Right lobe of liver (tissue), 6 donors: ENCODE results near the gene RNF217. TPM values are rescaled to one million over a fixed set of nuclear protein-coding genes. Genes with fewer than 3 reads are reported as not detected.

Experiments
- ATAC-seq, 4 donors: fragments of 200-7000 bp; cut with Tn5 transposase; one replicate each; pipeline ENCODE4 v1.9.1; 2020; ENCODE audit warnings: mild to moderate bottlenecking in 4 of 4, moderate library complexity in 4 of 4
- DNase-seq, 3 donors: peaks; one replicate each; pipeline ENCODE4 v3.0.0-alpha.2; 2020
- H3K27ac ChIP-seq, 3 donors: fragments of 200-600 bp; one replicate each; pipeline ENCODE4 v1.8.0; 2022
- H3K27me3 ChIP-seq, 2 donors: fragments of 200-600 bp; one replicate each; pipeline ENCODE4 v1.8.0; 2022
- H3K36me3 ChIP-seq, 4 donors: fragments of 200-600 bp; sonication (generic) in 1 of 4; one replicate each; pipeline versions ENCODE4 v1.5.1 to v1.8.0; 2017 to 2022; ENCODE audit warnings: control low read depth in 1 of 4
- H3K4me1 ChIP-seq, 4 donors: fragments of 200-600 bp; sonication (generic) in 1 of 4; one replicate each; pipeline versions ENCODE4 v1.5.1 to v1.8.0; 2017 to 2022; ENCODE audit warnings: control low read depth in 1 of 4
- H3K4me3 ChIP-seq, 3 donors: fragments of 200-600 bp; one replicate each; pipeline ENCODE4 v1.8.0; 2022
- H3K9me3 ChIP-seq, 4 donors: fragments of 200-600 bp; sonication (generic) in 1 of 4; one replicate each; pipeline versions ENCODE4 v1.5.1 to v1.8.0; 2017 to 2022; ENCODE audit warnings: control low read depth in 1 of 4
- POLR2A ChIP-seq: fragments of 450-650 bp; IDR thresholded peaks from one replicate; pipeline ENCODE4 v1.6.1; 2017; ENCODE audit warnings: antibody characterized with exemption, mild to moderate bottlenecking
- WGBS: methylation state at CpG from one replicate; pipeline ENCODE4 v1.1.6; 2018; ENCODE audit warnings: low coverage, low lambda C conversion rate; ENCODE audit not compliant: insufficient coverage; ENCODE audit errors: missing lambda C conversion rate; 5-methylcytosine and 5-hydroxymethylcytosine counted together
- intact Hi-C, 2 donors: fragments of 100-400 bp; cut with DNase I; formaldehyde crosslinking; loops; one replicate each; pipeline versions ENCODE4 v1.11.2 to v1.14.1; 2022
- total RNA-seq, 6 experiments: library from RNA; depleted of rRNA in 2 of 6; stranded (reverse); fragments of >200 nt in 2 of 6; fragmentation: NEBNext Ultra II Directional in 3 of 6; extraction: Animal tissue kit (Norgen Biotek cat#: 25700) in 3 of 6; gene quantifications; one replicate each; pipeline versions ENCODE4 v1.1.0 to v1.2.4, GENCODE V29; 2016 to 2023
- TF ChIP-seq, protein P1 (sequence below), 4 donors: fragments of 200-600 bp in 3 of 4; fragments of 450-650 bp in 1 of 4; IDR thresholded peaks; one replicate each; pipeline versions ENCODE4 v1.5.1 to v1.8.0; 2016 to 2022; ENCODE audit warnings: antibody characterized with exemption in 4 of 4, mild to moderate bottlenecking in 2 of 4
- donor health status: DM: no; HTN: yes; CAD: no.
- donor health status: DM: no; HTN: no; CAD: no.
- donor health status: DM: no; HTN: no; CAD: no.
- donor health status: DM: no; HTN: yes; CAD: no.
- donor health status: DM: no; HTN: yes; CAD: no.

The RNF217 gene
- total RNA-seq, 6 experiments from 2014 or later = 9.8 to 20.7 (median 14.3) TPM

DNA sequence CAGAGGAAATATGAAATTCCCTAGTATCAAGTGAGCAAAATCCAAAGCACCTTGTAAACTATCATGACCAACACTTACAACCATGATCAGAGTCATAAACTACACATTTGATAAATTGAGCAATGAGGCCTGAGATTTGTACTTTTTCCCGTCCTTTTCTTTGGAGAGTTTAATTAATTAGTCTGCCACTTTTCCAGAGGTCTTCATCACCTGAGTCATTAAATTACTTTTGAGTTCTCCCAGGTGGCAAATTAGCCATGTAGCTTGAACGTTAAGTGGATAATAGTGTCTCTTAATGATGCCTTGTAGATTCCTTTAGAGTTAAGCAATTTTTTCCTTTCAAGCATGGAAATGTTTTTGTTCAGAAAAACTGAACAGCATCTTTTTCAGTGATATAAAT, 75.6 kb downstream of the RNF217 start:
- no peaks in the 10 kb centered on the region for H3K9me3 ChIP-seq
- no peak for DNase-seq
- H3K4me1 ChIP-seq = no peaks in the 10 kb centered on the region
- TF ChIP-seq POLR2A = no peak
- TF ChIP-seq, protein P1, sequence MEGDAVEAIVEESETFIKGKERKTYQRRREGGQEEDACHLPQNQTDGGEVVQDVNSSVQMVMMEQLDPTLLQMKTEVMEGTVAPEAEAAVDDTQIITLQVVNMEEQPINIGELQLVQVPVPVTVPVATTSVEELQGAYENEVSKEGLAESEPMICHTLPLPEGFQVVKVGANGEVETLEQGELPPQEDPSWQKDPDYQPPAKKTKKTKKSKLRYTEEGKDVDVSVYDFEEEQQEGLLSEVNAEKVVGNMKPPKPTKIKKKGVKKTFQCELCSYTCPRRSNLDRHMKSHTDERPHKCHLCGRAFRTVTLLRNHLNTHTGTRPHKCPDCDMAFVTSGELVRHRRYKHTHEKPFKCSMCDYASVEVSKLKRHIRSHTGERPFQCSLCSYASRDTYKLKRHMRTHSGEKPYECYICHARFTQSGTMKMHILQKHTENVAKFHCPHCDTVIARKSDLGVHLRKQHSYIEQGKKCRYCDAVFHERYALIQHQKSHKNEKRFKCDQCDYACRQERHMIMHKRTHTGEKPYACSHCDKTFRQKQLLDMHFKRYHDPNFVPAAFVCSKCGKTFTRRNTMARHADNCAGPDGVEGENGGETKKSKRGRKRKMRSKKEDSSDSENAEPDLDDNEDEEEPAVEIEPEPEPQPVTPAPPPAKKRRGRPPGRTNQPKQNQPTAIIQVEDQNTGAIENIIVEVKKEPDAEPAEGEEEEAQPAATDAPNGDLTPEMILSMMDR (IDR thresholded peaks at IDR 0.05) = no peak
- intact Hi-C loops = no loop called here
- no peaks in the 10 kb centered on the region for H3K36me3 ChIP-seq
- H3K4me3 ChIP-seq = no peak overlapping the region
- no peak overlapping the region for H3K27ac ChIP-seq
- no peak for ATAC-seq
- no peaks in the 10 kb centered on the region for H3K27me3 ChIP-seq
- 78% methylated on average over 2 of the region's 2 CpGs for WGBS

DNA sequence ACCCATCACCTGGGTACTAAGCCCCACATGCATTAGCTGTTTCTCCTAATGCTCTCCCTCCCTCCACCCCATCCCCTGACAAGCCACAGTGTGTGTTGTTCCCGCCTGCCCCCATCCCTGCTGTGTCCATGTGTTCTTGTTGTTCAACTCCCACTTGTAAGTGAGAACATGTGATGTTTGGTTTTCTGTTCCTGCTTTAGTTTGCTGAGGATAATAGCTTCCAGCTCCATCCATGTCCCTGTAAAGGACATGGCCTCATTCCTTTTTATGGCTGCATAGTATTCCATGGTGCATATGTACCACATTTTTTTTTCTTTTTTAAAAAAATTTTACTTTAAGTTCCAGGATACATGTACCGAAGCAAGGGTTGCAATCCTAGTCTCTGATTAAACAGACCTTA, 76.7 kb downstream of the RNF217 start:
- no peak for TF ChIP-seq POLR2A
- TF ChIP-seq, protein P1 (IDR thresholded peaks at IDR 0.05) = no peak
- no peaks in the 10 kb centered on the region for H3K9me3 ChIP-seq
- no peaks in the 10 kb centered on the region for H3K4me1 ChIP-seq
- WGBS = 84% methylated on average over 2 of the region's 2 CpGs
- intact Hi-C loops = no loop called here
- H3K27ac ChIP-seq = no peak overlapping the region
- ATAC-seq (no peak), DNase-seq (no peak)
- H3K4me3 ChIP-seq = no peak overlapping the region
- H3K36me3 ChIP-seq = no peaks in the 10 kb centered on the region
- no peaks in the 10 kb centered on the region for H3K27me3 ChIP-seq

DNA sequence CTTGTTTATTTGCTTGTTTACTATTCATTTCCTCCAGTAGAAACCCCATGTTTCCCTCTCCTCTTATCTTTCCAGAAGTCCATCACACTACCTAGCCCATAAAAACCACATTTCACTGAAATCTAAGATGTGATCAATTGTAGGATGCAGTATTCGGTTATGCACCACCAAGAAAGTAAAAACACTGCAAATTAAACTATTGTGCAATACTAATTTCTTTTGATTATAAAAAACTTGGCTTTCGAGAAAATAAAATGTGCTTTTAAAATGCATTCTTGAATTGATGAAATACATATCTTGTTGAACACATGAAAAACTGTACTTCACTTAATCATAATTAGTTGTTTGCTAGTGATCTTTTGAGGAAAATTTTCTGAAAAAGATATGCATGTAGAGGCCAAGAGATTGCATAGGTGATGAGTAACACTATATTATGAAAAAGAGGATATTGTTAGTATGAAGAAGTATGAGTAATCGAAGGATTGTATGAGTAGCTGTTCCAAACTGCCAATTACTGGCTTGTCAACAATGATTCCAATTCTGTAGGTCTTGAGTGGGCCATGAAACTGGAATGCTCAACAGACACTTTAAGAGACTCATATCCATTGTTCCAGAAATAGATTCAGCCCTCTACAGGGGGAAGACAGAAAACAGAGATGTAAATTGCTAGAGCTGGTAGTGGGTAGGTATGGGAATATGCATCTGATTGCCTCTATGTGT, 79.7 kb downstream of the RNF217 start:
- DNase-seq (no peak), ATAC-seq (no peak)
- H3K27me3 ChIP-seq = no peaks in the 10 kb centered on the region
- intact Hi-C loops = no loop called here
- H3K9me3 ChIP-seq = no peaks in the 10 kb centered on the region
- no peak overlapping the region for H3K27ac ChIP-seq
- no peak overlapping the region for H3K4me3 ChIP-seq
- TF ChIP-seq, protein P1 (IDR thresholded peaks at IDR 0.05) = no peak
- no peak for TF ChIP-seq POLR2A
- H3K36me3 ChIP-seq = peaks cover 0 to 7% (median 0%) of the 10 kb centered on the region in 4 donors
- H3K4me1 ChIP-seq = no peaks in the 10 kb centered on the region
- 78% methylated on average over 3 of the region's 3 CpGs for whole genome bisulfite sequencing

GRCh38 chr6:125044066-125044465, 81.8 kb downstream of the RNF217 start:
- H3K4me3 ChIP-seq = no peak overlapping the region
- no peaks in the 10 kb centered on the region for H3K27me3 ChIP-seq
- peaks cover 0 to 7% (median 0%) of the 10 kb centered on the region in 4 donors for H3K36me3 ChIP-seq
- intact Hi-C loops = no loop called here
- WGBS = 63% methylated on average over 3 of the region's 3 CpGs
- TF ChIP-seq, protein P1 (IDR thresholded peaks at IDR 0.05) = no peak
- no peak for TF ChIP-seq POLR2A
- ATAC-seq (no peak), DNase-seq (no peak)
- no peak overlapping the region for H3K27ac ChIP-seq
- H3K4me1 ChIP-seq = no peaks in the 10 kb centered on the region
- H3K9me3 ChIP-seq = no peaks in the 10 kb centered on the region
